Daoy (cell line): ENCODE measurements around the gene BTN3A1. TPM values are rescaled to one million over a fixed set of nuclear protein-coding genes. Genes with fewer than 3 reads are reported as not detected.

Source experiments
- DNase-seq: peaks from one replicate; pipeline ENCODE4 v3.0.0-alpha.2; 2015; ENCODE audit warnings: low read depth
- total RNA-seq: library from RNA; depleted of rRNA; stranded (reverse); fragments of >200 nt; shearing (Covaris generic); gene quantifications from 2 replicates; pipeline ENCODE4 v1.2.3, GENCODE V29; 2014

The BTN3A1 gene
- total RNA-seq, 1 experiment from 2014 or later, result 16.1 TPM

DNA sequence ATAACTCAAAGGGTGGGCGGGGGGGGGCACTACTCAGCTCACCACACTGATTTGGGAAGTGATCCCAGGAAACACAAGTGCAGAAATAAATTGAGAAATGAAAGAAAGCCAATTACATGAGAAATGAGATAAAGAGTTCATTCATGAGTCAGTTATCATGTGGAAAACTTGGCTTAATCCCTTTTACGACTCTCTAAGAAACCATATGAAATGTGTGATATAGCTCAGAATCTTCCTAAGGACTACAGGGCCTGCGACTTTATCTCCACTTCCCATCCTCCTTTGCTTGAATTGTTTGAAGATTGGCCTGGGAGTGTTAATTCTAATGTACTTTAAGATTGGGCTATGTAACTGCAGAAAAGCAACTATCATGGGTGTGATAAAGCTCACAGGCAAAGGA is 22.8 kb upstream of the BTN3A1 start:
- DNase-seq, result no peak

DNA sequence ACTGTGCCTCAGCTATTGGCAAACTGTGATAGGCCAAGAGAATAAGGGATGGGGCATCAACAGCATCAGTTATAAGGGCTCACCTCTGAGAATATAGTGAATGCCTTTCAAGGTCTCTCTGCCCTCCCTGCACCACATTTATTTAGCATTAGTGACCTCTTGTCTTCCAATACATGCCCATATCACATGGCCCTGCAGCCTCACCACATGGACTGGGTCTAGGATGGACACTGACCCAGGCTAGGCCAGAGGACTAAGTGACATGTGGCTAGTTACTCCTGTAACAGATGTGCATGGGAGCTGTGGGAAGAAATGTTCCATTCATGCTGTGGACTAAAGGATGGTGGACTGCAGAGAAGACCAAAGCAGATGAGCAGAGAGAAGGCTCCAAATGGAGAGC is 22.3 kb upstream of the BTN3A1 start:
- no peak for DNase-seq

DNA sequence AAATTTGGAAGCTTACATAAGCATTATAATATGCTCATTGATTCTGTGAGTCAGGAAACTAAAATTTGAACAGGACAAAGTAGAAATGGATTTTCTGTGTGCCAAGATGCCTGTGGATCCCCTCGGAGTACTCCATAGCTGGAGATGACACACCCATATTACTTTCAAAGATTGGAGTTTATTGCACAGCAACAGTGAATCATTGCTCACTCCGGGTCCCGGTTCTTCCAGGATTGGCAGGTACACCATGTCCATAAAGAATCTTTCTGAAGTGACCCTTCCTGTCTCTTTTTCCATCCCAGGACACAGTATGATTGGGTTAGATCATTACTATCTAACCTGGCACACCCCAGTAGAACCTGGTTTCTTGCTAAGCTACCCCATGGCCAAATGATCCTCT is 21.8 kb upstream of the BTN3A1 start:
- DNase-seq, result no peak

DNA sequence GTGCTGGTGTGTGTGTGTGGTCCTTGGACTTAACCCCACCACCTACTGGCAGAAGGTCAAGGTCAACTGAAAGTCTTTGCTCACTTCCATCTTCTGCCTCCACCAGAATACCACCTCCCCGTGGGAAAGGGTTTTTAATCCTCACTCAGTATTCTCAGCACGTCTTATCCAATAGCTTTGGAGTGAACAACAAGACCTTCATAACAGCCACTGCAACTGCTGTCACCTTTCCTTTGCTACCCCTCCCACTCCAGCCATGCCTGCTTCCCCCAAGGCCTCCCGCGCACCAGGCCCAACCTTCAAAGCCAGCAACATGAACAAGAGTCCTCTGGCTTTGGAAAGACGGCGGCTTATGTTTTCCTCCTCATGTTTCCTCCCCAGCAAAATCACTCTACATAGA is 20.0 kb upstream of the BTN3A1 start:
- no peak for DNase-seq

DNA sequence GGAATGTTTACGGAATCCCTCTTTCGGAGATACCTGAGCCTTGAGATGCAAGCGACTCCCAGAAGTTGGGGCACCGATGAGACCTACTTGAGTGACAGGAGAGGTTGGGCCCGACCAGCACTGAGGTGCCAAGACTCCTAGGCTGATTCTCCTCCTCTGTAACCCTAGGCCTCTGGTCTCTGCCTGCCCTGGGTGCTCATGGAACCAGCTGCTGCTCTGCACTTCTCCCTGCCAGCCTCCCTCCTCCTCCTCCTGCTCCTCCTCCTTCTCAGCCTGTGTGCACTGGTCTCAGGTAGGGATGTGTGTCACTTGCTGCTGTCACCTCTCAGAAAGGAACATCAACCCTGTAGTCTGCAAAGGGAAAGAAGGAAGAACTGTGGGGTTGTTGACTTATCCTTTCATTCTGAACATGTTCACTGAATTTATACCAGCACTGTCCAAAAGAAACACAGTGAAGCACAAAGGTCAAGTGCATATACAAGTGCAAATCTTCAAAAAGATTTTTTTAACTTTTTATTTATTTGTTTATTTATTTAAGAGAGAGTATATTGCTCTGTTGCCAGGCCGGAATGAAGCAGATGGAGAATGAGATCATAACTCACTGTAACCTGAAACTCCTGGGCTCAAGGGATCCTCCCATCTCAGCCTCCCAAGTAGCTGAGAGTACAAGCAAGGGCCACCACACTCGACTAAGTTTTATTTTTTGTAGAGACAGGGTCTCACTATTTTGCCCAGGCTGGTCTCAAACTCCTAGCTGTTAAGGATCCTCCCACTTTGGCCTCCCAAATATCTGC is 18.3 kb upstream of the BTN3A1 start:
- DNase-seq, result peak; percentile 78

DNA sequence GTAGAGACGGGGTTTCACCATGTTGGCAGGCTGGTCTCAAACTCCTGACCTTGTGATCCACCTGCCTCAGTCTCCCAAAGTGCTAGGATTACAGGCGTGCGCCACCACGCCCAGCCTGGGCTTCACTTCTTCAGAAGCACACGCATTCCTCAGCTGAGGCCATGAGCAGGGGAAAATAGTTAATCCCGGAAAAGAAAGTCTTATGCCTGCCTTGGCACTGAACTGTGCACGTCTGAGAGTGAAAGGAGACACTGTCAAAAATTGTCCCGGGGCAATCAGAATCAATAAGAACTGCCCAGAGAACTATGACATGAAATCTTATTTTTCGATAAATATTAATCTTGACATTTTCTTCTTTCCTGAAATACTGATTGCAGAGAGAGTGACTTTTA is 16.3 kb upstream of the BTN3A1 start:
- no peak for DNase-seq

DNA sequence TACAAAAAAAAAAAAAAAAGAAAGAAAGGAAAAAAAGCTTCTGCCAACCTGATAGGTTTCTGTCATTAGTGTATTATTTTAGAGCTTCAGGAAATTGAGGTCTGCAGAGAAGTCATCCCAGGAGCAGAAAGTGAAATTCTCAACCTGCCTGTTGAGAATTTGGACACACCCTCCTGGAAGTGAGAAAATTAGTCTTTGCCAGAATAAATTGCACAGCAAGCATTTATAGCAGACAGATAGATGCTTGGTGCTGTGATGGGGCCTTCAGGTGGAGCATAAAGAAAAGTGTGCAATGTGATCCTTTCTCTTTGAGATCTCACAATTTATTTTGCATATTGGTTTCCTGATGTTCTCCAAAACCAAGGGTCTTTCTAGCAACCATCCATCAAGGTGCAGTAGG is 14.5 kb upstream of the BTN3A1 start:
- DNase-seq, result no peak

DNA sequence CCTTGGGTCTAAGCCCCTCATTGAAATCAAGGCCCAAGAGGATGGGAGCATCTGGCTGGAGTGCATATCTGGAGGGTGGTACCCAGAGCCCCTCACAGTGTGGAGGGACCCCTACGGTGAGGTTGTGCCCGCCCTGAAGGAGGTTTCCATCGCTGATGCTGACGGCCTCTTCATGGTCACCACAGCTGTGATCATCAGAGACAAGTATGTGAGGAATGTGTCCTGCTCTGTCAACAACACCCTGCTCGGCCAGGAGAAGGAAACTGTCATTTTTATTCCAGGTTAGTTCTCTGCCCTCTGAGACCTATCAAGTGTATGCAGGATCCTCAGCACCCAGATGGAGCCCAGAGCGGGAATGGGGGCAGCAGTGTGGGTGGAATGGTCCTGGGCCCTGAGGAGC is 14.1 kb upstream of the BTN3A1 start:
- peak; percentile 34 for DNase-seq

DNA sequence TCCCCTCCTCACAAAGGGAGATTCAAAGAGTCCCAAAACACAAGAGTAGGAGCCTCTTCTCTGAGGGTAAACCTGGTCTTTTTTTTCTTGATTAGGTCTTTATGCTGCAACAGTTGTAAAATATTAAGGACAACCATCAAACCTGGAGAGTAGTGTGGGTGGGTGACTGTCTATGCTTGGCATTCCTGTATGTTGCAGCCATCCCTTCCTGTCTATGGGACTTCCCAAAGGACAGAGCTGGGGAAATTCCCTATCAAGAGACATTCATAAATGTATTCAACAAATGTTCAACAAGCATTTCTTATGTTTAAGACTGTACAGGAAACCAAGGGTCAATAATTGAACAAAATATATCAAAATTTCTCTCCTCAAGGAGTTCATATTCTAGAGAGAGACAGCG is 13.6 kb upstream of the BTN3A1 start:
- DNase-seq, result peak; percentile 45

DNA sequence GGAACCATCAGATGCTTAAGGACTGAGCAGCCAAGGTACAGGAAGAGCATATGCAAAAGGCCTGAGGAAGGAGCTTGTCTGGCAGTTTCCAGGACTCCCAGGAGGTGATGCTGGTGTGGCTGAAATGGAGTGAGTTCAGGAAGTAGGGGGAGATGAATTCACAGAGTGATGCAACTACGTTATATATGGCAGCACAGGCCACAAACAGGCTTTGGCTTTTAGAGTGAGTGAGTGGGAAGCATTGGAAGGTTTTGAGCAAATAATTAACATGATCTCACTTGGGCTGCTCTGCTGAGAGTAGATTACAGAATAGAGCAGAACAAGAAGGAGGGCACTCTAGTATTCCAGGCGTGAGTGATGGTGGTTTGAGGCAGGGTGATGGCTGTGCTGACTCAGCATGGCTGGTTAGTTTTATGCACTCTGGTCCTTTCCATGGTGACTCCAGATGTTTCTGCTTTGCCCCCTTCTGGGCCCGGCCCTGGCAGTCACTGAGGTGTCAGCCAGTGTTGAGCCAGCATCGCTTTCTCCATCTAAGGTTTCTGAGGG is 12.7 kb upstream of the BTN3A1 start:
- peak; percentile 43 for DNase-seq

DNA sequence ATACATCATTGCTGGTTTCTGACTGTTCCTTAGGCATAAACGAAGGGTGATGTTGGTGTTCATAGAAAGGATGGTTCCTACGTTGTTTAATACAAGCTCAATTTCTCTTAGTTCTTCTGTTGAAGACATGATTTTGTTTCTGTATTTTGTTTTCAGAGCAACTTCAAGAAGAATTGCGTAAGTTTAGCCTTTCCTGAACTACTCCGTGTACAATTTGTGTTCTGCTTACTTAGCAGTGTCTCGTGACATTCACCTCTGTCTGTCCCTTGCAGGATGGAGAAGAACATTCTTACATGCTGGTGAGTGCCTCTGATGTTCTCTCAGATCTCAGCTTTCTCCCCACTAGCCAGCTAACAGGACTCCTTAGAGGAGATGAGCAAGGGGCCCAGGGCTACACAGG is 11.5 kb upstream of the BTN3A1 start:
- DNase-seq, result no peak

DNA sequence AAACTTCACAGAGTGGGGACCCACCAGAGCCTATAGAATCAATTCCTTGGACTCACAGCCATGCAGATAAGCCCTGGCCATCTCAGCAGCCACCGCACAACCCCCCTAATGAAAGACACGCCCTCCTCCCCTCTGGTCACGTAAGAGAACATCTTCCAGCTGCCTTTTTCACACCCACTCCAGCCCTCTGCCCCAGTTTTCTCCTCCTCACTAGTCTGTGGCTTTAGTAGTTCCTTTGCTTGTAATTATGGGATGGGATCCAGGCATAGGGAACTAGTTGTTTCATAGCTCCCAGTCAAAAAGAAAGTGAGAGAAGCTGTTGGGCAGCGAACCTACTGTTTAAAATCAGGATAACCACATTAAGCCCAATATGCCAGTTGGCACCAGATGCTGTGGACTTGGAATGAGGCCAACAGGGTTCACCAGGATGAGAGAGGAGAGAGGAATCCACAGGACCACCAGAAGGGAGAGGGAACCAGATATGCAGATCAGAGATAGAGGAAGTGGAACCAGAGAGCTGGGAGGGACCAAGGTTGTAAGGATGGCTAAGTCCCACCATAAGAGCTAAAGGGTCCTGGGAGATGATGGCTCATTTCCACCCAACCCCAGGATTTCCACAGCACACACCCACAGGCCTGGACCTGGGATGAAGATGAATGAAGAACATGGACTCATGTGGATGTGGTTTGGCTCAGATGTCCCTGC is 9.0 kb upstream of the BTN3A1 start:
- peak; percentile 29 for DNase-seq

DNA sequence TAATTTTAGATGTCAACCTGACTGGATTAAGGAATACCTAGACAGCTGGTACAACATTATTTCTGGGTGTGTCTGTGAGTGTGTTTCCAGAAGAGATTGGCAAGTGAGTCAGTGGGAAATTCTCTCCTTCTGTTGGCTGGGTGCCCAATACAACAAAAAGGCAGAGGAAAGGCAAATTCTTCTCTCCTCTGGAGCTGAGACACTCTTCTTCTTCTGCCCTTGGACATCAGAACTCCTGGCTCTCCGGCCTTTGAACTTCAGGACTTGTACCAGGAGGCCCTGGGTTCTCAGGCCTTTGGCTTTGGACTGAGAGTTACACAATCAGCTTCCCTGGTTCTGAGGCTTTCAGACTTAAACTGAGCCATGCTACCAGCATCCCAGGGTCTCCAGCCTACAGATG is 7.8 kb upstream of the BTN3A1 start:
- peak; percentile 91 for DNase-seq

DNA sequence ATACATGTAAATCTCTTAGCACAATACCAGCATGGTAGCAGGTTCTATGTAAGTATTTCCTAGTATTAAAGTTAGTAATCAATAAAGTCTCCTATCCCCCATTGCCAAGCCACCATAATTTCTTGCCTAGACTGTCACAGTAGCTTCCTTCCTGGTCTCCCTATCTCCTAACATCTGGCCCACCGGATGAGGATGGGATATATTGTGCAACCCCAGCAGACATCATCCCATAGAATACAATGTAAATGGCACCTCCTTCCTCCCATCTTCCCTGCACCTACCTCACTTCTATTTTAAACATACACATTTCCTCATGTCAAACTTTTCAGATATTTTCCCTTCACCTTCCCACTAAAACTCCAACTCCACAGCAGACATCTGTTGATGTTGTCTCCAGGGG is 3.5 kb upstream of the BTN3A1 start:
- no peak for DNase-seq

DNA sequence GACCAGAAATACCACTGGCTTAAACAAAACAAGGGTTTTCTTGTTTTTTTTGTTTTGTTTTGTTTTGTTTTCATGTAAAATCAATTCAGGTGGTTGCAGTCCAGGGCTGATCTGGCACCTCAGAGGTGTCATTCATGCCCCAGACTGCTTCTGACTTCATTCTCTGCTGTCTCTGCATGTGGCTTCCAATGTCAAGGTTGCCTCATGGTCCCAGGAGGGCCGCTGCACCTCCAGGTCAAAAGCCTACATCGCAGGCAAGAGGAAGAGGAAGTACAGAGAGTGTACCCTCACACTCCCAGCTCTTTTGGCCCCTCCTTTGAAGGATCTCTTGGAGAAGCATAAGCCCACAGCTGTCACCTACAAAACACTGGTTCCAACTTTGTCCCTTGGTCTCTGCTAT is 1.4 kb upstream of the BTN3A1 start:
- no peak for DNase-seq

DNA sequence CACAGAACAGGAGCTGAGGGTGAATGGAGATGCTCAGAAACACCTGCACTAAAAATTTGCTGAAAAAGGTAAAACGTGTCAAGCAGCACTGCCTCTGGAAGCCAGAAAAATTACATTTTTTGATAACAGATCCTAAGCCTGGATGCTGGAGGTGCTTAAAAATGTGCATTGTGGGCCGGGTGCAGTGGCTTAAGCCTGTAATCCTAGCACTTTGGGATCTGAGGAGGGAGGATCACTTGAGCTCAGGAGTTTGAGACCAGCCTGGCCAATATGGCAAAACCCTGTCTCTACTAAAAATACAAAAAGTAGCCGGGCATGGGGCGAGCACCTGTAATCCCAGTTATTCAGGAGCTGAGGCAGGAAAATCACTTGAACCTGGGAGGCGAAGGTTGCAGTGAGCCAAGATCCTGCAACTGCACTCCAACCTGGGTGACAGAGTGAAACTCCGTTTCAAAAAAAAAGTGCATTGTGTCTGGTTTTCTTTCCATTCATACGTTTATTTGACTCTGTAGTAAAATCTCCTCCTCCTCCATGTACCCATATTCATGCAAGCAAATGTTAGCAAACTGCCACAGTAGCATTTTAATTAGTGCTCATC is 587 bp upstream of the BTN3A1 start:
- DNase-seq, result no peak

DNA sequence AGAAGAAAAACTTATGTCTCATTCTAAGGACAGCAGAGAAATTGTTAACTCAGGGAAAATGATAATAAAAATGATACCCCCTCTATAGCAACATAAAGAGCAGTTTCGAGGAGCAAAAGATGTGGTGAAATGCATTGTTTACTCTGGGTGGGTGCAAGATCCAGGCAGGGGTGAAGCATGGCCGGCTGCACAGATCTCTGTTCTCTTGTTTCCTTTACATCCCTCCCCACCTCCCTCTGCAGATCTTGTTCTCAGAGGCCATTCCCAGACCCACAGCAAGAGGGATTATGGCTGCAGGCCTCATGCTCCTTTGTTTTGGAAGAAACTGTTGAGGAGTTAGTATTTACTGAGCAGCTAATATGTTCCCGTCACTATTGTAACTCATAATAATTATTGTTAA is 1.8 kb downstream of the BTN3A1 start:
- no peak for DNase-seq

DNA sequence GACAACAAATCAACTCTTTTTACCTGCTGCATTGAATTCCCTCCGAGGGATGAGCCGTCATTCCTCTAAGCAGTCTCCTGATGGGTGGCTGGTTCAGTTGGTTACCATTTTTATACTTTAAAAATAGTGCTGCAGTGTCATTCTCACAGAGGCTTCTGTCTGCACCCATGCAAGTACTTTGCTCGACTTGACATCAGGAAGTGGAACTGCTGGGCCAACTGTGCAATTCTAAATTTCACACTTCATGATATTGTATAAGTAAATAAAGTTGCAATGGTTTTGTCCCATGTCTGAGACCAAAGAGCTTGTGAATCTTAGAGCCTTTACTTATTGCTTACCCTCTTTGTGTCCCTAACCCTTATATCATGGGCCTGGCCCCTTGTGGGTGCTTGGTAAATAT is 2.5 kb downstream of the BTN3A1 start:
- no peak for DNase-seq

DNA sequence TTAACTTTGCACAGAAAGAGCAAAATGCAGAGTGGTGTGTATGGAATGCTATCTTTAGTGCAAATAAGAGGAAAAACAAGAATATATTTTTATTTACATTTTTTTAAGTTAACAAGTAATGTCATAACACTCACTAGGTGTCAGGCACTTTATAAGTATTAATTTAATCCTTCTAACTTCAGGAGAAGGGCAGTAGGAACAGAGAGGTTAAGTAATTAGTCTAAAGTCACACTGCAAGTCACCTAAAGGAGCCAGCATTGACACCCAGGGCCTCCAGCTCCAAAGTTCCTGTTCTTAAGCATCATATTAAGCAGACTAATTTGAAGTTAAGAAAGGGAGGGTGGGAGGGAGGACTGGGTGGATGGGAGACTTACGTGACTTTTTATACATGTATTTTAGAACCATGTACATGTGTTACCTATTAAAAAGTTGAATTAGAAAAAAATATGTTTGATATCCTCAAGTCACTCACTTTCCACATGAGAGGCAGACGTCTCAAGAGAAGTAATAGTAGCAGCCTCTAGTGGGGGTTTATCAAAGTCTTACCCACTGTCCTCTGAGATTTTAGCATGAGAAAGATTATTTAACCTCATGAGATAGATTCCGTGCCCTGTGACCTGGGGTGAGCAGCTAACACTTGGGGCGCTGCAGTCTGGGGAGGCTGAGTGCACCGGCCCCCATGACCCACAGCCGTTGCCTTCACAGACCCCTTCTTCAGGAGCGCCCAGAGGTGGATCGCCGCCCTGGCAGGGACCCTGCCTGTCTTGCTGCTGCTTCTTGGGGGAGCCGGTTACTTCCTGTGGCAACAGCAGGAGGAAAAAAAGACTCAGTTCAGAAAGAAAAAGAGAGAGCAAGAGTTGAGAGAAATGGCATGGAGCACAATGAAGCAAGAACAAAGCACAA is 7.0 kb downstream of the BTN3A1 start:
- no peak for DNase-seq

DNA sequence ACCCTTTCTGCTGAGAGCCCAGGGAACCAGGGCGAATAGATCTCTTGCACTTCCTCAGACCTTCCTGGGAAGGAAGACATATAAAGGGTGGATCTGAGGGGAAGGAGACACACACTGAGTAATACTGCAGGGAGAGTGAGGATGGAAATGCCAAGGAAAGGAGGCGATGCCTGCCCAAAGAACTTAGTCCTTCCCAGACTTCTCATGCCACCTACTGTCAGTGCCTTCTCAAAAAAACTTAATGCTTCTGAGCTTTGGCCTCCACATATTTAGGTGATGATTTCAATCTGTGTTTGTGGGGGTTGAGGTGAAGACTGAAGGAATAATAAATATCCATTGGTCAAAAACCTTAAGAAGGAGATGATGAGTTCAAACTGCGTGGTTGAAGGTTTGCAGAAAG is 9.7 kb downstream of the BTN3A1 start:
- DNase-seq, result no peak

DNA sequence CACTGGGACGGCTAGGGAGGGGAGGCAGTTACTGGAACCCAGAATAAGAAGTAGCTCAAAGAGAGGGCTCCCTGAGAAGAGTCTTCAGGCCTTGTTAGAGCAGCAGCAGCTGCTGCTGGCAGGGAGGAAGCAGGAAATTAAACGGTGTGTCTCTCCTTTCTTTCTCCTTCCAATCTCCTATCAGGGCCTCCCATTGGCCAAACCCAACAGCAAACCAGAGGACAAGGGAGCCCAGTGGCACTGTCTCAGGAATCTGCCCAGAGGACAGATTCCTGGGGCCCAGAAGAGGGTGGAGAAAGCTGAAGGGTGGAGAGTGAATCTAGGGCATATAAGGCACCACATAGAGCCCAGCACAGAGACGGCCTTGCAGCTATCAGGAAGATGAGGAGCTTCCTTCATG is 10.2 kb downstream of the BTN3A1 start:
- DNase-seq, result no peak

DNA sequence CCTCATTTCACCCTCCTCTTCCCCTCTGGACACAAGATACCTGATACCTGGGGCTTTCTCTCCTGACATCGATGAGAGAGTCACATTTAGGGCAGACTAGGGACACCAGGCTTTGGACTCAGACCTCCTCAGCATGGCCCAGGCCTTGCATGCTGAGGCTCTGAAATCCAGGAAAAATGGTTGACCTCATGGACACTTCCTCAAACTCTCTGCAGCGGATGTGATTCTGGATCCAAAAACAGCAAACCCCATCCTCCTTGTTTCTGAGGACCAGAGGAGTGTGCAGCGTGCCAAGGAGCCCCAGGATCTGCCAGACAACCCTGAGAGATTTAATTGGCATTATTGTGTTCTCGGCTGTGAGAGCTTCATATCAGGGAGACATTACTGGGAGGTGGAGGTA is 10.9 kb downstream of the BTN3A1 start:
- no peak for DNase-seq
